ENCODE measurements around the gene TRPC4AP. TPM values are rescaled to one million over a fixed set of nuclear protein-coding genes. Genes with fewer than 3 reads are reported as not detected.

Gene TRPC4AP
- total and polyA plus RNA-seq, 11 donors: 21.2 to 51.8 (median 38.6) TPM

GRCh38 chr20:34989118-34989517 lies 103.5 kb downstream of the TRPC4AP start:
- Histone ChIP-seq H3K9me3 (no peaks in the 10 kb centered on the region), H3K36me3 (peaks cover 0 to 72% (median 46%) of the 10 kb centered on the region in 9 donors), H3K27me3 (no peaks in the 10 kb centered on the region), H3K27ac (peak overlapping the region in 3 of 12 donors; percentile 24 to 95 (median 29)), H3K4me3 (no peak overlapping the region), H3K4me1 (peaks cover 0 to 76% (median 32%) of the 10 kb centered on the region in 12 donors)
- ATAC-seq: no peak
- TF ChIP-seq CTCF (IDR thresholded peaks at IDR 0.05) (no peak), POLR2A (IDR thresholded peaks at IDR 0.05) (no peak)
- no peak for DNase-seq
- 63 to 80% (median 73%) methylated on average over 4 of the region's 4 CpGs for WGBS, 4 donors
- intact Hi-C loops (cut with DNase I): no loop called here

- H3K4me3 ChIP-seq: peak overlapping the region in 1 of 12 donors; percentile 0
- peaks cover 0 to 83% (median 41%) of the 10 kb centered on the region in 12 donors for H3K4me1 ChIP-seq
- DNase-seq (peak in 1 of 5 donors; percentile 38), ATAC-seq (no peak)
- H3K27me3 ChIP-seq: no peaks in the 10 kb centered on the region
- TF ChIP-seq POLR2A (IDR thresholded peaks at IDR 0.05) (no peak), CTCF (IDR thresholded peaks at IDR 0.05) (no peak)
- H3K36me3 ChIP-seq: peaks cover 0 to 62% (median 36%) of the 10 kb centered on the region in 9 donors
- H3K9me3 ChIP-seq: no peaks in the 10 kb centered on the region
- intact Hi-C loops (cut with DNase I): no loop called here
- 47 to 57% (median 53%) methylated on average over 10 to 12 of the region's 12 CpGs for WGBS, 4 donors
- peak overlapping the region in 5 of 12 donors; percentile 11 to 95 (median 73) for H3K27ac ChIP-seq
Measured at GRCh38 chr20:34988191-34988540, 104.4 kb downstream of the TRPC4AP start.

- WGBS, 4 donors: 39 to 49% (median 44%) methylated on average over 11 to 15 of the region's 15 CpGs
- H3K9me3 ChIP-seq: no peaks in the 10 kb centered on the region
- H3K4me3 ChIP-seq: peak overlapping the region in 2 of 12 donors; percentile 0 to 4
- H3K27ac ChIP-seq: peak overlapping the region in 8 of 12 donors; percentile 5 to 95 (median 57)
- TF ChIP-seq POLR2A (IDR thresholded peaks at IDR 0.05): no peak
- no peak for TF ChIP-seq CTCF (IDR thresholded peaks at IDR 0.05)
- DNase-seq: peak in 3 of 5 donors; percentile 27 to 68 (median 57)
- peaks cover 3 to 89% (median 43%) of the 10 kb centered on the region in 12 donors for H3K4me1 ChIP-seq
- intact Hi-C loops (cut with DNase I): no loop called here
- H3K36me3 ChIP-seq: peaks cover 0 to 56% (median 30%) of the 10 kb centered on the region in 9 donors
- no peaks in the 10 kb centered on the region for H3K27me3 ChIP-seq
- ATAC-seq: peak in 3 of 4 donors; percentile 14 to 16 (median 15)
Measured at GRCh38 chr20:34987288-34988190, 105.1 kb downstream of the TRPC4AP start.
